ENCODE data around the gene FADS6.

FADS6 gene

GRCh38 chr17:74854792-74855191 is 38.6 kb downstream of the FADS6 start:
- no peak for DNase-seq (ENCODE audit: low read depth, low spot score)

GRCh38 chr17:74853669-74854068 is 39.8 kb downstream of the FADS6 start:
- DNase-seq (ENCODE audit: low read depth, low spot score), result no peak

DNA sequence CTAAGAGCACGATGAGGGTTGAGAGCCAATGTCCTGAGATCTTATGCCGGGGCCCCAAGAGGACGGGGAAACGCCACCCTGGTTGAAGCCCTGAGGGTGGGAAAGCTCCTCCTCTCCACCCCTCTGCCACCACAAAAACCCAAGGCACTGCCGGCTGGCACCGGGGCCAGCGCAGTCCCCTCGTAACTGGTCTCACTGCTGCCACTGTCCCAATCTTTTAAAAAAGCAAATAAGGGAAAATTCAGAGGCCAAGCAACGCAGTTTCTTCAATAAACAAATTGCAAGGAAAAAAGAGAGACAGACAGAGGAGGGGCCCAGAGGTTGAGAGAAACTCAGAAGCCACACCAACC is 40.4 kb downstream of the FADS6 start:
- DNase-seq (ENCODE audit: low read depth, low spot score), result no peak

DNA sequence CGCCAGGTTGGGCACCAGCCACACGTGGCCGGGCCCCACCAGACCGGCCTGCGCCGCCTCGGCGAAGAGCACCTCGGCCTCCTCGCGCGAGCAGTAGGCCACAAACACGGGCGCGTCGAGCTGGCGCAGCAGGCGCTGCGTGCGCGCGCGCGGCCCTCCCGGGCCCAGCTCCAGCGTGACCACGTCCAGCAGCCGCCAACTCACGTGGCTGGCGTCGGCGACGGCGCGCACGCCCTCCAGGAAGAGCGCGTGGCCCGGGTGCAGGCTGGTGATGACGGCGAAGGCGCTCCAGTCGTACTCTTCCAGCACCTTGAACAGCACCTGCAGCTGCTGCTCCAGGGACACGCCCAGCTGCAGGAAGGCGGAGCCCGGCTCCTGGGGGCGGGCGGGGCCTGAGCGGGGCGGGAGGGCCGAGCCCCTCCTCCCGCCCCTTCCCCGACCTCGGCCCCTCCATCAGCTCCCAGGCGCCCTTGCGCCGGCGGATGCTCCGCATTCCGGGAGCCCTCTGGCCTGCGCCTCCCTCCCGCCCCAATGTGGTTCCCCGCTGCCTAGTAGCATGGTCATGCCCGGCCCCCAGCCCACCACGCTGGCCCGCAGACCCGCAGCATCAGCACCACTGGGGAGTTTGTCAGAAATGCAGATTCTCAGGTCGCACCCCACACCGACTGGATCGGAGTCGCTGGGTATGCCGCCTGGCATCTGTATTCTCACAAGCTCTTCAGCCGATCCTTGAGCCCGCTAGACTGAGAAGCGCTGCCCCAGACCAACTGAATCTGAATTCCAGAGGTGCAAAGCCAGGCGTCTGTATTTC is 41.0 kb downstream of the FADS6 start:
- DNase-seq (ENCODE audit: low read depth, low spot score), result no peak

GRCh38 chr17:74851612-74852236 is 41.7 kb downstream of the FADS6 start:
- DNase-seq (ENCODE audit: low read depth, low spot score), result no peak

GRCh38 chr17:74850914-74851313 is 42.5 kb downstream of the FADS6 start:
- no peak for DNase-seq (ENCODE audit: low read depth, low spot score)

DNA sequence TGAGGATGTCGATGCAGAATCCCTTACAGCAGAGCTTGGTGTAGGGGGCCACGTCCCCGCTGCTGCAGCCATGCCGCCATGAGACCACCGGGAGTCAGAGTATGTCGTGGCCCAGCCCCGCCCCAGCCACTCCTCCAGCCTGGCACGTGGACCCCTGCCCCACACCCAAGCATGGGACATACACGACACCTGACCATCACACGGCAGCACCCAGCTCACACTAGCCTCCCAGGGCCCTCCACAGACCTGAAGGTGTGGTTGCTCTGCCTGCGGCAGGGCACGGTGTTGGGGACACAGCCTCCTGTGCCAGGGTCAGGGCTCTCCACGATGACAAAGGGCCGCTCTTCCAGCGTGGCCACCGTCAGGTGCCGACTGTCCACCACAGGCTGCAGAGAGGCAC is 43.1 kb downstream of the FADS6 start:
- no peak for DNase-seq (ENCODE audit: low read depth, low spot score)

GRCh38 chr17:74848656-74849399 is 44.6 kb downstream of the FADS6 start:
- DNase-seq (ENCODE audit: low read depth, low spot score), result no peak

DNA sequence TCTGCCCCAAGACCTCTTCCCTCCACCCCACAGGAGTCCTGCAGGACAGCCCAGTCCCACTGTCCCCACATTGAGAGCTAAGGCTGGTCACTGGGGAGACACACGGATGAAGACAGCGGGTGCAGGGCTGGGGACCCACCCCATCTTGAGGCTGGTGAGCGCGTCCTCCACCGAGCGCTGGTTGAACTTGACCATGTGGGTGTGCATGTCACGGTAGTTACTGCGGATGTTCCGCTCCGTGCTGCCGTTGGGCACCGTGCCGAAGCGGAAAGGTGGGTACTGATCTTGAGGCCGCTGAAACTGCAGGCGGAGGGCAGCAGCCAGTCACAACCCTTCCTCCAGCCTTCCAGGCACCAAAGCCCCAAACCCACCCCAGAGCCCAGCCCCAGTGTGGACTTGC is 46.8 kb downstream of the FADS6 start:
- DNase-seq (ENCODE audit: low read depth, low spot score), result no peak

DNA sequence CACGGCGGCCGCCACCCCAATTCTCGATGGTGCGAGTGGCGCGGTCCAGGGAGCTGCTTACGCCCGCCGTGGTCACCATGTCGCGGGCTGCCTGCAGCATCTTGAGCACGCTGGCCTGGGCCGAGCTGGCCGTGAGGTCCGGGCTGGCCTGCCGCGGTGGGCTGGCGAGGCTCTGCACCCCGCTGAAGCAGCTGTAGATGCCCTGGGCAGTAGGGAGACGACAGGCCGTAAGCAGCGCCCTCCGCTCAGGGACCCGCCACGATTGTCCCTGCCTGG is 50.1 kb downstream of the FADS6 start:
- no peak for DNase-seq (ENCODE audit: low read depth, low spot score)

GRCh38 chr17:74842599-74843351 is 50.7 kb downstream of the FADS6 start:
- no peak for DNase-seq (ENCODE audit: low read depth, low spot score)

DNA sequence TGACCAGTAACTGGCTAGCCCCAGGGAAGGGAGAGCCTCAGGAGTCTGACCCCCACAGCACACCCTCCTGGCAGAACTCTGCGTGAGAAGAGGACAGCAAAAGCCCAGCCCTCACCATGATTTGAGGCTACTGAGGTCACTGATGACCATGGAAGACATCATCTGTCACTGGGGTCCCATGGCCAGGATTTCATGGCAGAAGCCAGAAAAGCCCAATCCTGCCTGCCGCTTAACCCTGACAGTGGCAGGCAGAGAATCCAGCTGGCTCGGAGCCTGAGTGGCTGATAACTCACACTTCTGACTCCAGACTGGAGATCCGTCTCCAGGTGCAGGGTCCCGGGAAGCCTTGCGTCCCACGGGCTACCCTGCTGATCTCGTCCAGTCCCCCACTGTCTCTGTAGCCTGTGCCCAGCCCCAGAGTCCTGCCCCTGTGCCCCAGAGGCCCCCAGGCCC is 51.3 kb downstream of the FADS6 start:
- DNase-seq (ENCODE audit: low read depth, low spot score), result no peak

- peak; percentile 15 for DNase-seq (ENCODE audit: low read depth, low spot score)
These were observed 52.3 kb downstream of the FADS6 start for GRCh38 chr17:74840989-74841666.

GRCh38 chr17:74839990-74840852 is 53.2 kb downstream of the FADS6 start:
- DNase-seq (ENCODE audit: low read depth, low spot score), result no peak

- no peak for DNase-seq (ENCODE audit: low read depth, low spot score)
These were observed 55.2 kb downstream of the FADS6 start for GRCh38 chr17:74838274-74838673.

- DNase-seq (ENCODE audit: low read depth, low spot score), result no peak
These were observed 56.6 kb downstream of the FADS6 start for GRCh38 chr17:74836691-74837467.

DNA sequence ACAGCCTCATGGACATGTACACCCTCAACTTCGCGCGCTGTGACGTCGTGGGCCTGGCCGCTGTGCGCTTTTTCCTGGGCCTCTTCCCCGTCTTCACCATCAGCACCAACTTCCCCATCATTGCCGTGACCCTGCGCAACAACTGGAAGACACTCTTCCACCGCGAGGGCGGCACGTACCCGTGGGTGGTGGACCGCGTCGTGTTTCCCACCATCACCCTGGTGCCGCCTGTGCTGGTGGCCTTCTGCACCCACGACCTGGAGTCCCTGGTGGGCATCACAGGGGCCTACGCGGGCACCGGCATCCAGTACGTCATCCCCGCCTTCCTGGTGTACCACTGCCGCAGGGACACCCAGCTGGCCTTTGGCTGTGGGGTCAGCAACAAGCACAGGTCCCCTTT is 57.2 kb downstream of the FADS6 start:
- no peak for DNase-seq (ENCODE audit: low read depth, low spot score)

DNA sequence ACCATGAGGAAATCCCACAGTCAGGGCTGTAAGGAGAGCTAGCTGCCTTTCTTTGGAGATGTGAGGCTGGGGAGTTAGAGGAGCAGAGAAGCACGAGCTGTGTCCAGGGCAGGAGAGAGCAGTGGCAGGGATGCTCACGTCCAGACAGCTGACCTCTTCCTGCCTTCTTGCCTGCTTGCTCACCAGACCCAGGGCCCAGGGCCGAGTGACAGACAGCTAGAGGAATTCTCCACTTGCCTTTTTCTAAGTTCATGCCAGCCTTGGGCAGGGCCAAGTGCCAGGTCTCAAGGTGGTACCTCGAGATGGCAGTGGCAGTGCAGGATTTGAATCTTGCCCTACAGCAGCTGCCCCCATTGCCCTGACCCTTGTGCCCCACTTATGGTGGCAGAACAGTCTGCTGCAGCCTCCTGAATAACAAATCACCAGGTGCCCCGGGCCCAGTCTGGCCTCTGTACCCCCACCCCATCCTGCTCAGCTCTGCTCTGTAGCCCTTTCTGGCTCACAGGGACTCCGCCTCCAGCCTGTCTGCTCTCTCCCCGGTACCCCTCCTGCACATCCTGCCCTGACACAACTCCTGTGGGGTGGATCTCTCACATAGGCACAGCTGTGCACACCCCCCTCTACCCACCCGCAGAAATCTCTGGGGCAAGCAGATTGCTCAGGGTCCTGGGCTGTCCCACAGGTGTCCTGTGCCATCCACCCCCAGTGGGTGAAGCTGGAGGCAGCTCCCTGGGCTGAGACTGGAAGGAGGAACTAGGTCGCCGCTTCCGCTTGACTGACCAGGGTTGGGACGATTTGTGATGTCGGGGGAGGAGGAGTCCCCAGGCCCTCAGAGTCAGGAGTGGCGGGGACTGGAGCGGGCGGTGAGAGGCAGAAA is 59.7 kb downstream of the FADS6 start:
- DNase-seq (ENCODE audit: low read depth, low spot score), result no peak

DNA sequence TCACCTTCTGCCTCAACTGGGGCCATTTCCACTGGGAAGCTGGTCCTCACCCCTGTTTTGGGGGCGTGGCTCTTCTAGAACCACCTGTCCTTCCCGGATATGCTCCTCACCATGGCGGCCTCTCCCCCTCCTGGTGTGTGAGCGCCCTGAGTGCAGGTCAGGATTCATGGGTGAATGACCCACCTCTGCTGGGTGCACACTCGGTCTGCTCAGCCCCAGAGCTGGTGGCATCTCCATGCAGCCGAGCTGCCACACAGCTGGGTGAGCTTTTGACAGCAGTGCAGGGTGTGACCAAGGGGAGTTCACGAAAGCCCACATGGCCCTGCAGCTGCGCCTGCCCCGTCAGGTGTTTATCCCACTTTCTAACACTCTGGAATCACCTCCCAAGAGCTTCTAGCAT is 61.0 kb downstream of the FADS6 start:
- no peak for DNase-seq (ENCODE audit: low read depth, low spot score)
